GM12892 (cell line): Measurements from ENCODE around the gene RPL35A.

Source experiments
- POLR2A ChIP-seq: IDR thresholded peaks from 2 replicates; pipeline ENCODE4 v1.6.1; 2011; ENCODE audit warnings: low read depth, low read length, control low read depth
- POLR2AphosphoS5 ChIP-seq: IDR thresholded peaks from 2 replicates; pipeline ENCODE4 v1.6.1; 2011; ENCODE audit warnings: low read depth, low read length, control low read depth
- TAF1 ChIP-seq: IDR thresholded peaks from 2 replicates; pipeline ENCODE4 v1.6.1; 2011; ENCODE audit warnings: low read depth, mild to moderate bottlenecking, control low read depth, low read length, borderline replicate concordance

DNA sequence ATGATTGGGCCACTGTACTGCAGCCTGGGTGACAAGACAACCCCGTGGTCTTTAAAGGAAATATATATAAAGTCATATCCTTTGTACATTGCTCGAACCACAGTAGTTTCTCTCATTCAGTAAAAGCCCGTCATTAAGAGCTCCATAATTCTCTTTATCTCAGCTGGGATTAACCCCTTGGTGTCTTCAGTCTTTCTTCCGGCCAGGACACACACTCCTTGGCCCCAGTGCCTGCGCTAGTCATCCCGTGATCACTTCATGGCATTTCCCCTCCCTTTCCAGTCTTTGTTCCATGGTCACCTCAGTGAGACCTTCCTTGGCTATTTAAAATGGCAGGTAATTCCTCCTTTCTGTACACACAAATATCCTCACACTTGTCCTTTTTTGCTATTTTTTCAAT is 3.3 kb downstream of the RPL35A start:
- TF ChIP-seq TAF1 (no peak), POLR2A (peak; percentile 16; the same call in 1 of the 2 replicates), POLR2AphosphoS5 (no peak)
